Ishikawa (cell line): Measurements from ENCODE around the gene GDF15.

ENCODE experiments used
- CEBPB ChIP-seq: IDR thresholded peaks from 2 replicates; pipeline ENCODE4 v1.6.1; 2012
- CREB1 ChIP-seq: IDR thresholded peaks from 2 replicates; pipeline ENCODE4 v1.6.1; 2012; ENCODE audit warnings: low read depth
- EGR1 ChIP-seq: IDR thresholded peaks from 2 replicates; pipeline ENCODE4 v1.6.1; 2012
- EP300 ChIP-seq: IDR thresholded peaks from 2 replicates; pipeline ENCODE4 v1.6.1; 2012; ENCODE audit warnings: borderline replicate concordance
- FOXM1 ChIP-seq: IDR thresholded peaks from 2 replicates; pipeline ENCODE4 v1.6.1; 2012; ENCODE audit warnings: low read depth, borderline replicate concordance
- MAX ChIP-seq: IDR thresholded peaks from 2 replicates; pipeline ENCODE4 v1.6.1; 2012
- NFIC ChIP-seq: IDR thresholded peaks from 2 replicates; pipeline ENCODE4 v1.6.1; 2012
- RAD21 ChIP-seq: IDR thresholded peaks from 2 replicates; pipeline ENCODE4 v1.6.1; 2012; ENCODE audit warnings: low read depth
- REST ChIP-seq: IDR thresholded peaks from 2 replicates; pipeline ENCODE4 v1.6.1; 2012; ENCODE audit warnings: low read depth, mild to moderate bottlenecking
- TAF1 ChIP-seq: IDR thresholded peaks from 2 replicates; pipeline ENCODE4 v1.6.1; 2012; ENCODE audit warnings: low read depth, mild to moderate bottlenecking
- TCF12 ChIP-seq: IDR thresholded peaks from 2 replicates; pipeline ENCODE4 v1.6.1; 2012; ENCODE audit warnings: low read depth
- TEAD4 ChIP-seq: IDR thresholded peaks from 2 replicates; pipeline ENCODE4 v1.6.1; 2012
- USF1 ChIP-seq: IDR thresholded peaks from 2 replicates; pipeline ENCODE4 v1.6.1; 2012
- YY1 ChIP-seq: IDR thresholded peaks from 2 replicates; pipeline ENCODE4 v1.6.1; 2012; ENCODE audit warnings: low read depth
- ZBTB7A ChIP-seq: IDR thresholded peaks from 2 replicates; pipeline ENCODE4 v1.6.1; 2012; ENCODE audit warnings: low read depth

Gene GDF15

GRCh38 chr19:18424122-18424889 is 38.3 kb downstream of the GDF15 start:
- no peak for TF ChIP-seq FOXM1
- no peak for TF ChIP-seq ZBTB7A
- no peak for TF ChIP-seq YY1
- TF ChIP-seq EP300 = no peak
- TF ChIP-seq EGR1 = no peak
- TF ChIP-seq RAD21 = no peak
- TF ChIP-seq REST = no peak
- TF ChIP-seq TAF1 = no peak
- no peak for TF ChIP-seq USF1
- TF ChIP-seq TEAD4 = no peak

GRCh38 chr19:18424890-18425514 is 39.0 kb downstream of the GDF15 start:
- no peak for TF ChIP-seq RAD21
- no peak for TF ChIP-seq TEAD4
- no peak for TF ChIP-seq USF1
- TF ChIP-seq CREB1 = no peak
- no peak for TF ChIP-seq MAX
- TF ChIP-seq ZBTB7A = no peak
- no peak for TF ChIP-seq NFIC
- TF ChIP-seq TAF1 = no peak
- TF ChIP-seq TCF12 = no peak
- TF ChIP-seq FOXM1 = no peak
- no peak for TF ChIP-seq EGR1
- no peak for TF ChIP-seq YY1
- TF ChIP-seq EP300 = no peak
- TF ChIP-seq REST = no peak
- TF ChIP-seq CEBPB = no peak

- TF ChIP-seq CEBPB (no peak), TEAD4 (no peak), MAX (no peak), ZBTB7A (no peak), CREB1 (no peak), EGR1 (no peak), RAD21 (no peak)
These were observed 39.8 kb downstream of the GDF15 start for GRCh38 chr19:18425515-18426415.

- TF ChIP-seq FOXM1 (no peak), REST (no peak), EGR1 (no peak), USF1 (no peak)
These were observed 40.4 kb downstream of the GDF15 start for GRCh38 chr19:18426416-18426767.
